ENCODE measurements around the gene ARRDC4. TPM values are rescaled to one million over a fixed set of nuclear protein-coding genes. Genes with fewer than 3 reads are reported as not detected.

The ARRDC4 gene
- total RNA-seq, 1 donor from 2014 or later, result 31.6 TPM

GRCh38 chr15:97976766-97977503 lies 16.4 kb downstream of the ARRDC4 start:
- ATAC-seq (no peak), DNase-seq (no peak)
- no peak overlapping the region for H3K27ac ChIP-seq
- peaks cover 13% of the 10 kb centered on the region for H3K36me3 ChIP-seq
- no peaks in the 10 kb centered on the region for H3K4me1 ChIP-seq
- intact Hi-C loops (cut with DNase I), result no loop called here
- H3K4me3 ChIP-seq, result no peak overlapping the region
- no peak for TF ChIP-seq CTCF (IDR thresholded peaks at IDR 0.05)
- H3K27me3 ChIP-seq, result no peaks in the 10 kb centered on the region
- H3K9me3 ChIP-seq, result no peaks in the 10 kb centered on the region

- intact Hi-C loops (cut with DNase I), result no loop called here
- ATAC-seq (peak; percentile 47), DNase-seq (no peak)
- Histone ChIP-seq H3K27me3 (no peaks in the 10 kb centered on the region), H3K9me3 (no peaks in the 10 kb centered on the region), H3K27ac (no peak overlapping the region), H3K4me1 (no peaks in the 10 kb centered on the region), H3K4me3 (no peak overlapping the region), H3K36me3 (peaks cover 6% of the 10 kb centered on the region)
- no peak for TF ChIP-seq CTCF (IDR thresholded peaks at IDR 0.05)
Measured at GRCh38 chr15:97977734-97978133, 17.2 kb downstream of the ARRDC4 start.

- Histone ChIP-seq H3K9me3 (no peaks in the 10 kb centered on the region), H3K4me3 (no peak overlapping the region), H3K36me3 (no peaks in the 10 kb centered on the region), H3K27me3 (no peaks in the 10 kb centered on the region), H3K4me1 (no peaks in the 10 kb centered on the region), H3K27ac (no peak overlapping the region)
- TF ChIP-seq CTCF (IDR thresholded peaks at IDR 0.05), result no peak
- DNase-seq (no peak), ATAC-seq (peak; percentile 22)
- intact Hi-C loops (cut with DNase I), result no loop called here
Measured at GRCh38 chr15:97978401-97979139, 18.1 kb downstream of the ARRDC4 start.

- TF ChIP-seq CTCF (IDR thresholded peaks at IDR 0.05), result no peak
- Histone ChIP-seq H3K36me3 (no peaks in the 10 kb centered on the region), H3K27ac (no peak overlapping the region), H3K27me3 (no peaks in the 10 kb centered on the region), H3K4me3 (no peak overlapping the region), H3K4me1 (no peaks in the 10 kb centered on the region), H3K9me3 (no peaks in the 10 kb centered on the region)
- ATAC-seq (no peak), DNase-seq (no peak)
- intact Hi-C loops (cut with DNase I), result no loop called here
Measured at GRCh38 chr15:97979140-97979520, 18.6 kb downstream of the ARRDC4 start.

GRCh38 chr15:97981058-97981457 lies 20.6 kb downstream of the ARRDC4 start:
- H3K27me3 ChIP-seq, result no peaks in the 10 kb centered on the region
- no peaks in the 10 kb centered on the region for H3K9me3 ChIP-seq
- H3K4me3 ChIP-seq, result no peak overlapping the region
- intact Hi-C loops (cut with DNase I), result no loop called here
- no peaks in the 10 kb centered on the region for H3K36me3 ChIP-seq
- no peak for ATAC-seq
- no peak for TF ChIP-seq CTCF (IDR thresholded peaks at IDR 0.05)
- H3K4me1 ChIP-seq, result no peaks in the 10 kb centered on the region
- DNase-seq, result no peak
- no peak overlapping the region for H3K27ac ChIP-seq

Data from upper lobe of right lung (tissue), 1 donor.